GM18502 (cell line): Measurements from ENCODE around the gene RBM14.
"Not testable (repeated sequence)": the region's sequence is repeated elsewhere in the genome, so short reads cannot be mapped to it uniquely, and the experiment has no call there.

Source experiments
- ATAC-seq: cut with Tn5 transposase; IDR thresholded peaks from one replicate; pipeline ENCODE4 v1.9.1; 2021; ENCODE audit warnings: mild to moderate bottlenecking; ENCODE audit not compliant: unreplicated experiment, poor library complexity

RBM14 gene

GRCh38 chr11:66628061-66628603 is 11.7 kb downstream of the RBM14 start:
- ATAC-seq: no peak

GRCh38 chr11:66629356-66629755 is 12.9 kb downstream of the RBM14 start:
- no peak for ATAC-seq

GRCh38 chr11:66631883-66632282 is 15.5 kb downstream of the RBM14 start:
- no peak for ATAC-seq

GRCh38 chr11:66632952-66633351 is 16.5 kb downstream of the RBM14 start:
- no peak for ATAC-seq

- no peak for ATAC-seq
Measured at GRCh38 chr11:66636411-66636810, 20.0 kb downstream of the RBM14 start.

GRCh38 chr11:66637557-66638176 is 21.2 kb downstream of the RBM14 start:
- ATAC-seq: no peak

- peak; percentile 95 for ATAC-seq
Measured at GRCh38 chr11:66638177-66639065, 22.0 kb downstream of the RBM14 start, which contains the start of gene RBM4. TSS of gene RBM4 (plus strand) at chr11:66638703. CDS start at chr11:66639712, 1,009 bp downstream.

GRCh38 chr11:66639066-66639813 is 22.8 kb downstream of the RBM14 start:
- ATAC-seq: no peak

- not testable (repeated sequence) for ATAC-seq
Measured at GRCh38 chr11:66639814-66640340, 23.4 kb downstream of the RBM14 start.

- no peak for ATAC-seq
Measured at GRCh38 chr11:66641834-66642233, 25.4 kb downstream of the RBM14 start.

GRCh38 chr11:66643745-66644437 is 27.5 kb downstream of the RBM14 start:
- ATAC-seq: no peak

- ATAC-seq: no peak
Measured at GRCh38 chr11:66646828-66647227, 30.4 kb downstream of the RBM14 start.

GRCh38 chr11:66649903-66650302 is 33.5 kb downstream of the RBM14 start:
- no peak for ATAC-seq

- ATAC-seq: no peak
Measured at GRCh38 chr11:66651016-66651415, 34.6 kb downstream of the RBM14 start.

GRCh38 chr11:66652651-66653050 is 36.2 kb downstream of the RBM14 start:
- ATAC-seq: no peak

GRCh38 chr11:66653123-66653522 is 36.7 kb downstream of the RBM14 start:
- no peak for ATAC-seq

GRCh38 chr11:66659763-66660162 is 43.3 kb downstream of the RBM14 start:
- no peak for ATAC-seq

GRCh38 chr11:66663741-66664296 is 47.4 kb downstream of the RBM14 start:
- no peak for ATAC-seq

- ATAC-seq: no peak
Measured at GRCh38 chr11:66665369-66665768, 48.9 kb downstream of the RBM14 start.
